Measurements from ENCODE around the gene CLEC2B.

Gene CLEC2B

DNA sequence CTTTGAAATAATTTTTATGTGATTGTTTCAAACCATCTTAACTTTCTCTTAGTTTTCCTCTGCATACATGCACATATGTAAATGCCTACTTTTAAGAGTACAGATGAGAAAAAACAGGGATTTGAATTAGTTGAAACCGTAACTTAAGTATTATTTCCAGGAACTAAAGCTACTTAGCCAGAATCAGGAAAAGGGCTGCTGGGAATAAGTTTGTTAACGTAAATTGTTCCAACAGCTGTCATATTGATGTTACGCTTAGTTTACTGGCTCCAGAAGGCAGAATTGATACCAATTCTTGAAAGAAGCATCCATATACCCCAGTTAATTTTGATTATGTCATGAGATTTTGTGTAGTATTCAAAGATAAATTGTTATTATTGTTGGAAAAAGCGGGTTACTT is 59.8 kb downstream of the CLEC2B start:
- no peak for DNase-seq
- no peaks in the 10 kb centered on the region for H3K4me1 ChIP-seq
- no peaks in the 10 kb centered on the region for H3K9me3 ChIP-seq
- intact Hi-C loops (cut with DNase I; ENCODE audit: low total_unique reads): no loop called here
- no peak overlapping the region for H3K27ac ChIP-seq
- H3K4me3 ChIP-seq: no peak overlapping the region
- TF ChIP-seq, protein P1, sequence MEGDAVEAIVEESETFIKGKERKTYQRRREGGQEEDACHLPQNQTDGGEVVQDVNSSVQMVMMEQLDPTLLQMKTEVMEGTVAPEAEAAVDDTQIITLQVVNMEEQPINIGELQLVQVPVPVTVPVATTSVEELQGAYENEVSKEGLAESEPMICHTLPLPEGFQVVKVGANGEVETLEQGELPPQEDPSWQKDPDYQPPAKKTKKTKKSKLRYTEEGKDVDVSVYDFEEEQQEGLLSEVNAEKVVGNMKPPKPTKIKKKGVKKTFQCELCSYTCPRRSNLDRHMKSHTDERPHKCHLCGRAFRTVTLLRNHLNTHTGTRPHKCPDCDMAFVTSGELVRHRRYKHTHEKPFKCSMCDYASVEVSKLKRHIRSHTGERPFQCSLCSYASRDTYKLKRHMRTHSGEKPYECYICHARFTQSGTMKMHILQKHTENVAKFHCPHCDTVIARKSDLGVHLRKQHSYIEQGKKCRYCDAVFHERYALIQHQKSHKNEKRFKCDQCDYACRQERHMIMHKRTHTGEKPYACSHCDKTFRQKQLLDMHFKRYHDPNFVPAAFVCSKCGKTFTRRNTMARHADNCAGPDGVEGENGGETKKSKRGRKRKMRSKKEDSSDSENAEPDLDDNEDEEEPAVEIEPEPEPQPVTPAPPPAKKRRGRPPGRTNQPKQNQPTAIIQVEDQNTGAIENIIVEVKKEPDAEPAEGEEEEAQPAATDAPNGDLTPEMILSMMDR (IDR thresholded peaks at IDR 0.05): no peak
- H3K36me3 ChIP-seq: no peaks in the 10 kb centered on the region
- no peaks in the 10 kb centered on the region for H3K27me3 ChIP-seq

DNA sequence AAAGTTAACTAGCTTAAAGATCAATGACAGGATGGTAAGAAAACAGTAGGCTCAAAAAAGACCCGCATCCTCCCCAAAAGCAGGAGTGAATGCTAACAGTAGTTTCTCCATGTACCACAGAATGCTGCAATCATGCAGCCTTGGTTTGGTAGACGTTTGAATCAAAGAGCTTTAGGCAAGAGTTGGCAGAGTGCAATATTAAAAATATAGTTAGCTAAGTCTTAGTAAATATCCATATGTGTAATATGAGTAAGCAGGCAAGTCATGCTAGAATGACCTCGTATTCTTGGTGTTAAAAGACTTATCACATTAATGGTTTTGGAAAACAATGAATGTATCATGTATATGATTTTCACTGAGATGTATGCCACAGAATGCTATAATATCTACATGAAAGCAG is 60.6 kb downstream of the CLEC2B start:
- no peak for DNase-seq
- no peaks in the 10 kb centered on the region for H3K36me3 ChIP-seq
- no peaks in the 10 kb centered on the region for H3K4me1 ChIP-seq
- H3K27ac ChIP-seq: no peak overlapping the region
- intact Hi-C loops (cut with DNase I; ENCODE audit: low total_unique reads): no loop called here
- H3K4me3 ChIP-seq: no peak overlapping the region
- H3K9me3 ChIP-seq: no peaks in the 10 kb centered on the region
- TF ChIP-seq, protein P1 (IDR thresholded peaks at IDR 0.05): no peak
- H3K27me3 ChIP-seq: no peaks in the 10 kb centered on the region

DNA sequence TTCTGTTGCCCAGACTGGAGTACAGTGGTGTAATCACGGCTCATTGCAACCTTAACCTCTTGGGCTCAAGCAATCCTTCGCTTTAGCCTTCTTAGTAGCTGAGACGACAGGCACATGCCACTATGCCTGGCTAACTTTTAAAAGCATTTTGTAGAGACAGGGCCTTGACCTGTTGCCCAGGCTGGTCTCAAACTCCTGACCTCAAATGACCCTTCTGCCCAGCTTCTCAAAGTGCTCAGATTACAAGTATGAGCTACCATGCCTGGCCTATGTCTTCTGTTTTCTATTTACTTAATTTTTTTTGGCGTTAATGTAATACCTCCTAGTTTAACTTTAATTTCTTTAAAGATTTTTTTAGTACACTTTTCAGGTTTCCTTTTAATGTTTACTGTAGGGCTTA is 62.4 kb downstream of the CLEC2B start:
- no peak overlapping the region for H3K4me3 ChIP-seq
- no peak for DNase-seq
- no peaks in the 10 kb centered on the region for H3K4me1 ChIP-seq
- H3K9me3 ChIP-seq: no peaks in the 10 kb centered on the region
- H3K27ac ChIP-seq: no peak overlapping the region
- H3K27me3 ChIP-seq: no peaks in the 10 kb centered on the region
- intact Hi-C loops (cut with DNase I; ENCODE audit: low total_unique reads): no loop called here
- TF ChIP-seq, protein P1 (IDR thresholded peaks at IDR 0.05): no peak
- H3K36me3 ChIP-seq: no peaks in the 10 kb centered on the region

DNA sequence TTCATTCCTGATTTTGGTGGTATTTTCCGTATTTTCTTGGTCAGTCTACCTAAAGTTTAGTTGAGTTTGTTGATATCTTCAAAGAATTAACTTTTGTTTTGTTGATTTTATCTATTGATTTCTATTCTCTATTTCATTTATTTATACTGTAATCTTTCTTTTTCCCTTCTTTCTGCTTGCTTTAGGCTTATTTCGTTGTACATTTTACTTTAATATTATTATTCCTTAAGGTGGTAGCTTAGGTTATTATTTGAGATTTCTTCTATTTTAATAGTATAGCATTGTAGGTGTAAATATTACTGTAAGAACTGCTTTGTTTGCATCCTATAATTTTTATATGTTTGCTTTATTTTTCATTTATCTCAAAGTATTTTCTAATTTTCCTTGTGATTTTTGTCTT is 63.3 kb downstream of the CLEC2B start:
- no peak for DNase-seq
- TF ChIP-seq, protein P1 (IDR thresholded peaks at IDR 0.05): no peak
- no peak overlapping the region for H3K4me3 ChIP-seq
- H3K27ac ChIP-seq: no peak overlapping the region
- intact Hi-C loops (cut with DNase I; ENCODE audit: low total_unique reads): no loop called here
- no peaks in the 10 kb centered on the region for H3K27me3 ChIP-seq
- no peaks in the 10 kb centered on the region for H3K9me3 ChIP-seq
- H3K36me3 ChIP-seq: no peaks in the 10 kb centered on the region
- H3K4me1 ChIP-seq: no peaks in the 10 kb centered on the region

All from tibial artery (tissue), 4 donors.